Measurements from ENCODE around the gene LHPP. TPM values are rescaled to one million over a fixed set of nuclear protein-coding genes. Genes with fewer than 3 reads are reported as not detected.

LHPP gene
- total RNA-seq, 1 experiment from 2014 or later: 3.2 TPM

DNA sequence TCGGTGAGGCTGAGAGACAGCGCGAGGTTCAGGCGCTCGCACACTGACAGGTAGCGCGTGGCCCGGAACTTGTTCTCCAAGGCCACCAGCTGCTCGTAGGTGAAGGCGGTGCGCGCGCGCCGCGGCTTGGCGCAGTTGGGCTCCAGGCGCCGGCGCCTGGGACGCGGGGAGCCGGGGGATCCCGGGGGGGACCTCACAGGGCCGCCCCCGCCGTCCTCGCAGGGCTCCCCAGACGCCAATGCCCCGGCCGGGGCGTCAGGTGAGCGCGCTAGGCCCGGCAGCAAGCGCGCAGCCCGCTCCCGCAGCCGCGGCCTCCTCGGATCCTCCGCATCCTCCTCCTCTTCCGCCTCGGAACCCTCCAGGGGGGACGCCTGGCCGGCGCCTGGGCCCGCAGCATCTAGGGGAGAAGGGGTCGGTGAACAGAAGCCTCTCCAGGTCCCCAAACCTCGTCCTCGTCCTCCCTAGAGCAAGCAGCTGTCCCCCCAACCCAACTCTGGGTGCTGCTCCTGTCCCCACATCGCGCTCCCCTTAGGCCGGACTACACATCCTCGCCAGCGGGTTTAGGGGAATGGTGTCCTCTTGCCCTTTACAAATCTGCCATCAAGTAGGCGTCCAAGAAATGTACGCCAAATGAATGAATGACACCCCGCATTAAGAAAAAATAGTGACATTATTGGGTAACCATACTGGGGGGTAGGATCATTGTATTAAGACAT is 13.7 kb upstream of the LHPP start:
- no peak for DNase-seq (ENCODE audit: low read depth)

DNA sequence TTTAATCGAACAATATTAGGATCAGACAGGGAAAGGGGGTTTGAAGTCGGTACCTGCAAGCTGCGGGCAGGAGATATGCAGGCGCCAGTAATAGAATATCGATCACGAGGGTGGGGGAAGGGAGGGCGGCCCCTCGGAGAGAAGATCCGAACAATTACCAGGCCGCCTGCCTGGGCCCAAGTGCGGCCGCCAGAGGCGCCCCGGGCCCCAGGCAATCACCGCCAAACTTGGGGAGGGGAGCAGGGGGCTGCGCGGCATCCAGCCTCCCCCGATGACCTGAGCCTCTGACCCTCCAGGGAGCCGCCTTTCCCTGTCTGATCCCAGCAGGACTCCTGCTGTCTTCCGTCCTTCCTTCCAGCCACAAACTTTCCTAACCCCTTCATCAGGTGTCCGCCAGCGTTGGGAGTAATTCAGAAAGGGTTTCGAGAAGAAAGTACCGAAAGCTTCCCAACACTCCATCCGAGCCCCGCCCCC is 12.9 kb upstream of the LHPP start:
- DNase-seq (ENCODE audit: low read depth): no peak

GRCh38 chr10:124449170-124450011 is 12.2 kb upstream of the LHPP start:
- no peak for DNase-seq (ENCODE audit: low read depth)

DNA sequence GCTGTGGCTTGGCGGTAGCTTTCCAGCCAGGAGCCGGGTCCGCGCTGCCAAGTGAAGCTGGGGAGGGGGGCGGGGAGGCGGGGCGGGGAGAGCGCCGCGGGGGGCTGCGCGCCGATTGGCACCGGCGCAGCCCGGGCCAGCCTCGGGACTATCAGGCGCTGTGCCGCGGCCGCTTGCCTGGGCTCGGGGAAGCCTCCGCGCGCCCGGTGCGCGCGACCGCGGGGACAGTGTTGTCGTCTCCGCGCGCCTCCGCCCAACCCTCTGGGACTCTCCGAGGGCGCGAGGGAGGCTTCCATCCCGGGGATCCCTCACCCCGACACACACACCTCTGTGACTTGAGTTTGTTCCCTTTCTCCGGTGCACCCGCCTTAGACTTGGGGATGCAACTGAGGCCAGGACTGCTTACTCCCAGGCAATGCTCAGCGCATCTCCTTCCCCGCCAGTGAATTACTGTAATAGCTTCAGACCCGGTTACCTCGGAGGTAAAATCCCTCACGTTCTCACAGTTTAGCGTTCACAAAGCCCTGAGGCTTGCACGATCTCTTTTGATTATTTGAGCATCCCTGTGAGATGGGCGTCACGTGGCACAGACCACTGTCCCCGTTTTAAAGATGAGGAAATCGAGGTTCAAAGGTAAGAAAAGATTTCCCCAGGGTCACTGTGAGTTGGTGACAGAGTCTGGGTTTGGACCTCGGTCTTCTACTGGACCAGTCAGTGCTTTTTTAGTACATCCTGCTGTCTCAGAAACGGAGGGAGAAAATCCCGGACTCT is 11.4 kb upstream of the LHPP start, which contains the start of gene NKX1-2:
NKX1-2 (minus strand) TSS at position 24 of the 771 bp plus-strand sequence. CDS start 92 bp downstream, outside the sequence.
- no peak for DNase-seq (ENCODE audit: low read depth)

DNA sequence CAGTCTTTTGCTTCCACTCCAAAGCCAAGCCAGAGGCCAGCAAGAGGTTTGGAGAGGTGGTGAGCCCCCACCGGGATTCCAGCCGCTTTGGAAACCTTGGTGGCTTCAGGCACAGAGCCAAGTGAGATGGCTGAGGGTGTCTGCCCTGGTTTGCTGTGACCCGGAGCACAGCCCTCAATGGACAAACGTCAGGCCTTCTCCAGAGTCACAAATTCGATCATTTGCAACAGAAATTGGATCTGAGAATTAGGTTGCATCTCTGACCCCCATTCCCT is 10.9 kb upstream of the LHPP start:
- DNase-seq (ENCODE audit: low read depth): no peak

DNA sequence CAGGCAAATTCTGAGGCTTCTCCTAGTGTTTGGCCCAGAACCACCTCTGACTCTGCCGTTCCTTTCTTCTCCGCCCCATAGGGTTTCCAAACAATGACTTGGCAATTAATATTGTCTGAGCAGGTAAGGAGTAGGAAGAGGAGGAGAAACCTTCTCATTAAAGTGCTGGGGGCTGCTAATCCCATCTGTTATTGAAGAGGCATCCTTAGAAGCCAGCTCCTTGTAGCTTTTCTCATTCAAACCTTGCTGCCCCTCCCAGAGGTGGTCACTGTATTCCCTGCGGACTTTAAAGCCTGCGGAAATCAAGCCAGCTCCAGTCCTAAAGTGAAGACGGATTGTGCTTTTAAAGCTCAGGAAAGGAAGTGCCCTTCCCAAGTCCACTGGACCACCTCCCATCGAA is 10.3 kb upstream of the LHPP start:
- no peak for DNase-seq (ENCODE audit: low read depth)

- no peak for DNase-seq (ENCODE audit: low read depth)
These were observed 7.5 kb upstream of the LHPP start for GRCh38 chr10:124453960-124454610.

- no peak for DNase-seq (ENCODE audit: low read depth)
These were observed 6.2 kb upstream of the LHPP start for GRCh38 chr10:124455441-124455840.

DNA sequence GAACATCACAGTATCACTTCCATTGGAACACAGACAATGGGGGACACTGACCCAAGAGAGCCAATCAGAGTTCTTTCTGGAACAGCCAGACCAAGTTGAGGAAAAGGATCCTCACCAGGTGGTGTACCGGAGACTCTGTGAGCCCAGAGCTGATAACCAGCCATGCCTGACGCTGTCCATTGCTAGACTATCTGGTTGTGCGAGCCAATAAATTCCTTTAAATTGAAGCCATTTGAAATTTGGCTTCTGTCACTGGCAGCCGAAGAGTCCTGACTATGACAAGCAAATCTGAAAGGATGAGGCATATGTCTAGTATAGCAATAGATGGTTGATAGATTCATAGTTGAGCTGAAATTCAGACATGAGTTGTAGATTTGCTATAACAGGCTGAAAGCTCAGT is 3.1 kb upstream of the LHPP start:
- DNase-seq (ENCODE audit: low read depth): no peak

DNA sequence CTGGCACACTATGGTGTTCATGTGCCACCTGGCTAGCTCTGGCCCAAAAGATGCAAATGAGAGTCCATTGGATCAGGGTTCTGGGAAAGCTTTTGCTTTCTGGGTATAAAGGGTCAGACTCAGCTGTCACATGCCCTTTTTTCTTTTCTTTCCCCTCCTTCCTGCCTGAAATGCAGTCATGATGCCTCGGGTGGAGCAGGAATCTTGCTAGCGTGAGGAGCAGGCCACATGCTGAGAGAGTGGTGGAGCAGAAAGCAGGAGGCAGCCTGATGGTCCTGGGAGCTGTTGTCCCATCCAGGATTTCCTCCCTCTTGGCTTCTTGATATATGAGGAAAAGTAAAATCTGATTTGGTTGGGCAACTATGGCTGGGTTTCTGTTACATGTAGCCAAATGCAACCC is 2.7 kb upstream of the LHPP start:
- no peak for DNase-seq (ENCODE audit: low read depth)

DNA sequence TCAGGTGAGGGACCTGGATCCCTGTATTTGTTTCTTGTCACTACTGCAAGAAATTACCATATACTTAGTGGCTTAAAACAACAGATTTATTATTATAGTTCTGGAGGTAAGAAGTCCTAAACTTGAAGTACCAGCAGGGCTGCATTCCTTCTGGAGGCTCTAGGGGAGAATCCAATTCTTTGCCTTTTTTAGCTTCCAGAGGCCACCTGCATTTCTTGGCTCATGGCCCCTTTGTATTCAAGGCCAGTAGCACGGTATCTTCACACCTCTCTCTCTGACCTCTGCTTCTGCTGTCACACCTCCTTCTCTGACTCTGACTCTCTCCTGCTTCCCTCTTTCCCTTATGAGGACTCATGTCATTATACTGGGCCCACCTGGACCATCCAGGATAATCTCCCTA is 2.2 kb upstream of the LHPP start:
- DNase-seq (ENCODE audit: low read depth): no peak

DNA sequence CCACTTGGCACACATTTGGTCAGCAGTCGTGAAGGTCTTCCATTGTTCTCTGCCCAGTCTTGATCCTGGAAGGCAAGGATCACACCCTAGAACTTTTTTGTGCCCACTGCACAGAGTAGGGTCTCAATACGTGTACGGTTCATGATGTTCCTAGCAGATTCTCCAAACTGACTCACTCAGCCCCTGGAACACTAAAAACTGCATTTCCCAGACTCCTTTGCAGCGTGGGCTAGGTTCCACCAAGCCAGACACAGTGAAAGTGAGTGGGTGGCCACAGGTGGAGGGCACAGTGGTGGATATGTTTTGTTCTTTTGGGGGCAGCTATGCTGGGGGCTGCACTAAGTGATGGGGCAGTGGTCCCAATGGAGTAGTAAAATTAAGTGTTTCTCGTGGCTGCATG is 1.5 kb upstream of the LHPP start:
- DNase-seq (ENCODE audit: low read depth): no peak

DNA sequence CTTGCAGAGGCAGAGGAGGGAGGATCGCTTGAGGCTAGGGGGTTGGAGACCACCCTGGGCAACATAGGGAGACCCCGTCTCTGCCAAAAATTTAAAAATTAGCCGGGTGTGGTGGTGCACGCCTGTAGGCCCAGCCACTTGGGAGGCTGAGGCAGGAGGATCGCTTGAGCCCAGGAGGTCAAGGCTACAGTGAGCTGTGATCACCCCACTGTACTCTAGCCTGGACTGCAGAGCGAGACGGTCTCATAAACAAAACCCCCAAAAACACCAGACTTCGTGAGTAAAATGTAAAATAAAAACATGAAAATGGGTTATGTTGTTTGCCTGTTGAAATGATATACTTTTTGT is 699 bp downstream of the LHPP start:
- no peak for DNase-seq (ENCODE audit: low read depth)

DNA sequence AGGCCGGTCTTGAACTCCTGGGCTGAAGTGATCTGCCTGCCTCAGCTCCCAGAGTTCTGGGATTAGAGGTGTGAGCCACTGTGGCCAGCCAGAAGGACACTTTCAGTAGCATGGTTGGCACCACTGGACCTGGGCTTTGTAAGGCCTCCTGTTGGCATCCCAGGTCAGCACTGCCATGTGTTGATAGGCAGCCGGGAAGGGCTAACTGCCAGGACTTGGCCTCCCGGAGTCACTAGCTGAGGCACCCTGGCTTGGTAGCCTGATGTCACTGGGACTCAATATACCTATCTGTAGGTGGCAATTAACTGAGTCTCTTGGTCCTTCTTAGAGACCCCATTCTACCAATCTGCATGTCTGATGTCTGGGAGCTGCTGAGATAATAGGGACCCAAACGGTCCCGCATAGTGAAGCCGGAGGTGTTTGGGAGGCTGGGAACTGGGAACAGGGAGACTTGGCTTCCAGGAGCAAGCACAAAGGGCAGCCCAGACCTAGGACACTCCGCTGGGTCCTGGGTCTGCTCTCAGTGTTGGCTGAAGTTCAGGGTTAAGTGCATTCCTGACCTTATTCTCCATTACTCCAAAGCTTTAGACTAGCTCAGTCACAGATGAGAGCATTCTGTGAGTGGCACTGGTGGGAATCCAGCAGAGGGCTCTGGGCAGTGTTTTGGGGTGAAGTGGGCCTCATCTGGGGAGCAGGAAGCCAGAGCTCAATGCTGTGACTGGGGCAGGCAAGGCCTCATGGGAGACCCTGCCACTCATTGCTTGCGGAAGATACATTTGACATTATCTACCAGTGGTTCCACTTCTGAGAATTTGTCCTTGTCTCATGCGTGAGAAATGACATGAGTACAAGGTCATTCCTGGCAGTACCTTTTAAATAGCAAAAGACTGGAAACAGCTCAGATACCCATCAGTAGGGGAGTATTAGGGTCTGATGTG is 2.7 kb downstream of the LHPP start:
- no peak for DNase-seq (ENCODE audit: low read depth)

DNA sequence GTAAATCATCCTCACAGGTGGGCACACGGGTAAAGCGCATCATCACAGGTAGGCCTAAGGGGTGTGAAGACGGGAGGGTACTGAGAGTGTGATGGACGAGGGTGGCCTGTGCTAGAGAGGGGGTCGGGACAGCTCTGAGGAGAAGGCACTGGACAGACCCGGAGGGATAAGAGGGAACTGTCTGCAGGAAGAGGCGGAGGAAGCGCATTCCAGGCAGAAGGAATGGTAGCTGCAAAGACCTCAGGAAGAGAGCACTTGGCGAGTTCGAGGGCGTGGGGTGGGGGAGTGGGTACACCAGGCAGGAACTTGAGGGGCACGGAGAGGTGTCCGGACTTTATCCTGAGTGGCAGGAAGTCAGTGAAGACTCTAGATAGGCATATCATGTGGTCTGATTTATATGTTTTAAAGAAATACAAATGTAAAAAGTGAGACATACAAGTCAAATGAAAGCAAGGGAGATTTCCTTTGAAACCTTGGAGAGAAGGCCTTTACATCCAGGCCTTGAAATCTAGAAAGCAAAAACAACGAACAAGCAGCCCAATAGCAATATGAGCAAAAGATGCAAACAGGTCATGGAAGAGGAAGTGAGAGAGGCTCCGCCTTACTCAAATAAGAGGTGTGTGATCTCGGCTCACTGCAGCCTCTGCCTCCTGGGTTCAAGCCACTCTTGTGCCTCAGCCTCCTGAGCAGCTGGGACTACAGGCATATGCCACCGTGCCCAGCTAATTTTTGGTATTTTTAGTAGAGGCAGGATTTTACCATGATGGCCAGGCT is 3.6 kb downstream of the LHPP start:
- no peak for DNase-seq (ENCODE audit: low read depth)

DNA sequence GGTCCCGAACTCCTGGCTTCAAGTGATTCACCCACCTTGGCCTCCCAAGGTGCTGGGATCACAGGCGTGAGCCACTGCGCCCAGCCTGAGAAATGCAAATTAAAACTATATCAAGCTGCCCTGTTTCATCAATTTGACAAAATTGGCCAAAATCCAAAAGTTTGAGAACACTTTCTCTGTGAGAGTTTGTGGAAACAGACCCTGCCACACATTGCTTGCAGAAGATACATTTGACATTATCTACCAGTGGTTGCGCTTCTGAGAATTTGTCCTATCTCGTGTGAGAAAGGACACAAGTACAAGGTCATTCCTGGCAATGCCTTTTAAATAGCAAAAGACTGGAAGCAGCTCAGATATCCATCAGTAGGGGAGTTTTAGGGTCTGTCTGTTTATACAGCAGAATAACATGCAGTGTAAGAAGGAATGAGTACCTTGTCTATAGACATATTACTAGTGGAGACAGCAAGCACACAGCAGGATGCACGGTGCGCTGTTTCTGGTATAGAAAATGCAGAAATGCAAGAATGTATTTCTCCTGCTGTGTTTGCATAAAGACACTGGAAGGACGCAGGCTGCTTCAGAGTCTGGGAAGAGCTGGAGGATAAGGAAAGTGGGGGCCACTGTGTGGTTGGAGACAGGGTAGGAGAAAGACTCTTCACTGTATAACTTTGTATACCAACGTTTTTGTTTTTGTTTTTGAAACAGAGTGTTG is 4.3 kb downstream of the LHPP start:
- no peak for DNase-seq (ENCODE audit: low read depth)

GRCh38 chr10:124467165-124467564 is 5.5 kb downstream of the LHPP start:
- DNase-seq (ENCODE audit: low read depth): no peak

GRCh38 chr10:124468624-124469023 is 7.0 kb downstream of the LHPP start:
- DNase-seq (ENCODE audit: low read depth): no peak

- DNase-seq (ENCODE audit: low read depth): no peak
These were observed 8.4 kb downstream of the LHPP start for GRCh38 chr10:124469956-124470484.
